K562 (cell line): Measurements from ENCODE around the gene GALNT12. TPM values are rescaled to one million over a fixed set of nuclear protein-coding genes. Genes with fewer than 3 reads are reported as not detected.

ENCODE experiments used
- ARID1B ChIP-seq: fragments of 450-650 bp; IDR thresholded peaks from 2 replicates; pipeline ENCODE4 v1.6.1; 2016; ENCODE audit warnings: antibody characterized with exemption, mild to moderate bottlenecking, inconsistent platforms
- BRD9 ChIP-seq: fragments of 450-650 bp; IDR thresholded peaks from 2 replicates; pipeline ENCODE4 v1.6.1; 2018; ENCODE audit warnings: low read depth; ENCODE audit not compliant: partially characterized antibody
- CHD4 ChIP-seq: fragments of 200-600 bp; sonication (generic); IDR thresholded peaks from 3 replicates; pipeline ENCODE4 v1.6.1; 2012; ENCODE audit warnings: low read depth, mild to moderate bottlenecking, mixed read lengths, low read length, inconsistent platforms; ENCODE audit not compliant: insufficient read depth, insufficient replicate concordance, poor library complexity, severe bottlenecking
- FOXJ2 ChIP-seq: fragments of 200-800 bp; sonication (Bioruptor generic); IDR thresholded peaks from 2 replicates; pipeline ENCODE4 v1.6.1; 2016; ENCODE audit warnings: missing genetic modification characterization, missing compliant biosample characterization
- HDAC6 ChIP-seq: IDR thresholded peaks from 2 replicates; pipeline ENCODE4 v1.6.1; 2012; ENCODE audit warnings: low read depth, mild to moderate bottlenecking, control low read depth, inconsistent platforms, low read length, moderate library complexity
- KDM2B ChIP-seq: fragments of 250-450 bp; sonication (Bioruptor Pico); IDR thresholded peaks from 2 replicates; pipeline ENCODE4 v1.8.0; 2021; ENCODE audit warnings: mild to moderate bottlenecking, moderate library complexity
- KDM4B ChIP-seq, 2 experiments: fragments of 450-650 bp in 1 of 2; sonication (generic) in 1 of 2; IDR thresholded peaks; 2 replicates each; pipeline ENCODE4 v1.6.1; 2016 to 2017; ENCODE audit warnings: borderline replicate concordance in 2 of 2, antibody characterized with exemption in 1 of 2, low read depth in 1 of 2, mild to moderate bottlenecking in 1 of 2
- NCOA2 ChIP-seq, 2 experiments: fragments of 450-650 bp; IDR thresholded peaks; 2 replicates each; pipeline ENCODE4 v1.6.1; 2018; ENCODE audit warnings: mild to moderate bottlenecking in 2 of 2, moderate library complexity in 1 of 2; ENCODE audit not compliant: partially characterized antibody in 2 of 2
- NR2C2 ChIP-seq, 2 experiments: fragments of 200-800 bp in 1 of 2; sonication (Bioruptor generic) in 1 of 2; sonication (generic) in 1 of 2; formaldehyde crosslinking in 1 of 2; IDR thresholded peaks; 2 replicates each; pipeline versions ENCODE4 v1.6.1 to v1.8.0; 2016 to 2022; ENCODE audit warnings: mild to moderate bottlenecking in 1 of 2, missing compliant biosample characterization in 1 of 2, missing genetic modification characterization in 1 of 2, missing genetic modification reagents in 1 of 2
- PML ChIP-seq: IDR thresholded peaks from 2 replicates; pipeline ENCODE4 v1.6.1; 2012; ENCODE audit warnings: low read length, inconsistent platforms
- RBM25 ChIP-seq: fragments of 200-400 bp; formaldehyde crosslinking; IDR thresholded peaks from 2 replicates; pipeline ENCODE4 v1.6.1; 2018; ENCODE audit warnings: low read length, low read depth, moderate library complexity; ENCODE audit not compliant: severe bottlenecking
- SRSF9 ChIP-seq: fragments of 200-400 bp; formaldehyde crosslinking; IDR thresholded peaks from 2 replicates; pipeline ENCODE4 v1.6.1; 2017; ENCODE audit warnings: low read depth, low read length, borderline replicate concordance
- TAF1 ChIP-seq: IDR thresholded peaks from 2 replicates; pipeline ENCODE4 v1.6.1; 2011; ENCODE audit warnings: mild to moderate bottlenecking, low read length, moderate library complexity; ENCODE audit not compliant: insufficient read depth, control insufficient read depth, severe bottlenecking; ENCODE audit errors: extremely low read depth
- ZNF124 ChIP-seq: sonication (generic); formaldehyde crosslinking; IDR thresholded peaks from 2 replicates; pipeline ENCODE4 v1.8.1; 2022; ENCODE audit warnings: missing genetic modification reagents
- ZNF143 ChIP-seq: sonication (generic); formaldehyde crosslinking; IDR thresholded peaks from 2 replicates; pipeline ENCODE4 v1.9.0; 2022; ENCODE audit warnings: mild to moderate bottlenecking, missing genetic modification reagents
- ZNF3 ChIP-seq: fragments of 250-450 bp; sonication (Bioruptor Pico); IDR thresholded peaks from 2 replicates; pipeline ENCODE4 v1.5.0; 2021; ENCODE audit warnings: mild to moderate bottlenecking, moderate library complexity
- ZNF644 ChIP-seq: fragments of 200-800 bp; sonication (Bioruptor generic); IDR thresholded peaks from 2 replicates; pipeline ENCODE4 v1.6.1; 2016; ENCODE audit warnings: low read depth, missing genetic modification characterization, missing compliant biosample characterization
- ZNF79 ChIP-seq: fragments of 250-450 bp; sonication (Bioruptor Pico); IDR thresholded peaks from 2 replicates; pipeline ENCODE4 v1.4.0; 2020; ENCODE audit warnings: low read depth, mild to moderate bottlenecking, moderate library complexity
- polyA plus RNA-seq, 8 experiments: library from polyadenylated mRNA; depleted of rRNA in 4 of 8; stranded (reverse) in 5 of 8; unstranded in 3 of 8; fragments of >200 nt; fragmentation: Nextera tagmentation in 2 of 8; fragmentation: Illumina TruSeq in 1 of 8; extraction: Ambion mirVana in 2 of 8; extraction: Trizol in 1 of 8; gene quantifications; 2 replicates each; pipeline versions ENCODE4 v1.2.1 to v1.2.3, GENCODE V29; 2011 to 2014; ENCODE audit warnings: inconsistent platforms in 1 of 8, missing spikeins in 1 of 8
- total RNA-seq, 7 experiments: library from RNA; depleted of rRNA in 6 of 7; stranded (reverse); fragments of >200 nt in 6 of 7; fragmentation: Illumina TruSeq in 2 of 7; extraction: Trizol in 2 of 7; gene quantifications; 2 replicates each; pipeline versions ENCODE4 v1.2.1 to v1.2.3, GENCODE V29; 2011 to 2021; ENCODE audit warnings: low replicate concordance in 1 of 7
- TF ChIP-seq, protein P1 (sequence below): fragments of 250-450 bp; sonication (Bioruptor Pico); IDR thresholded peaks from 2 replicates; pipeline ENCODE4 v1.5.0; 2020; ENCODE audit warnings: mild to moderate bottlenecking
- TF ChIP-seq, protein P2 (sequence below): fragments of 250-450 bp; sonication (Bioruptor Pico); IDR thresholded peaks from 2 replicates; pipeline ENCODE4 v1.8.0; 2022; ENCODE audit warnings: inconsistent platforms
- TF ChIP-seq, protein P3 (sequence below): fragments of 450-650 bp; formaldehyde crosslinking; IDR thresholded peaks from 2 replicates; pipeline ENCODE4 v1.4.0; 2020; ENCODE audit warnings: mild to moderate bottlenecking, moderate library complexity
- TF ChIP-seq, protein P4 (sequence below): sonication (generic); IDR thresholded peaks from 2 replicates; pipeline ENCODE4 v1.6.1; 2016

The GALNT12 gene
- total and polyA plus RNA-seq, 9 of the 15 experiments (the other 6 are each of a cell fraction or from before 2014, with no cell fraction given): 29.7 to 82.9 (median 44.2) TPM

DNA sequence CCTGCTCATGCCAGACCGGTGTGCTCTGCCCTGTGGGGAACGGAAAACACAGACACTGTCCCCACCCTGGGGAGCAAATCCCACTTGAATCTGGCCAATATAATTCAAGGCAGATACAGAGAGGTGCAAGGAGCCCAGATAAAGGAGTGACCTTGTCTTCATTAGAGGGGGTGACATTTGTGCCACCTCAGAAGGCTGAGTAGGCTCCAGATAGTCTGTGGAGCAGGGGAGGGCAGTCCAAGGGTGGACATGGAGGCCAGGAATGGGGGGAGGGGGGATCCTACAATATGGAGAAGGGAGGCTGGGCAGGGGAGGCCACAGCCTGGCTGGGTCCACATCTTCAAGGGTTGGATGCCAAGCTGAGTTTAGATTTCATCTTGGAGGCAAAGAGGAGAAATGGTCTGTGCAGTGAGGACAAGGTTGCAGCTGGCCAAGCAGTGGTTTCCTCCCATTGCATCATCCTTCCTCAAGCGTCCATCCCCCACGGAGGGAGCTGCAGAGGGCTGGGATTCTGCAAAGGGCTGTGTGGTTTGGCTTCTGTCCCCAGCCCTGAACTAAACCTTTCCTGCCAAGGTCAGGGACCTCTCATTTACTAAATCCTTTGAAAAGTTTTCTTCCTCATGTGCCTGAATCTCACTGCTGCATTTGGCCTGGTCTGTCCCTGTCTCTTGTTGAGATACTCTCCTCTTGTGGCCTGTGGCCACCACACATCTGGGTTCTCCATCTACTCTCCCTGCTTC lies 60.1 kb downstream of the GALNT12 start (continued):
- TF ChIP-seq, protein P1, sequence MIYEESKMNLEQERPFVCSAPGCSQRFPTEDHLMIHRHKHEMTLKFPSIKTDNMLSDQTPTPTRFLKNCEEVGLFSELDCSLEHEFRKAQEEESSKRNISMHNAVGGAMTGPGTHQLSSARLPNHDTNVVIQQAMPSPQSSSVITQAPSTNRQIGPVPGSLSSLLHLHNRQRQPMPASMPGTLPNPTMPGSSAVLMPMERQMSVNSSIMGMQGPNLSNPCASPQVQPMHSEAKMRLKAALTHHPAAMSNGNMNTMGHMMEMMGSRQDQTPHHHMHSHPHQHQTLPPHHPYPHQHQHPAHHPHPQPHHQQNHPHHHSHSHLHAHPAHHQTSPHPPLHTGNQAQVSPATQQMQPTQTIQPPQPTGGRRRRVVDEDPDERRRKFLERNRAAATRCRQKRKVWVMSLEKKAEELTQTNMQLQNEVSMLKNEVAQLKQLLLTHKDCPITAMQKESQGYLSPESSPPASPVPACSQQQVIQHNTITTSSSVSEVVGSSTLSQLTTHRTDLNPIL (CRISPR knock-in tag): no peak
- TF ChIP-seq KDM4B (IDR thresholded peaks at IDR 0.05; ENCODE audit: borderline replicate concordance in 2 of 2, low read depth in 1 of 2) (no peak), RBM25 (peak; percentile 18), BRD9 (peak; percentile 99), ZNF79 (CRISPR knock-in tag) (no peak; the same call in none of the 2 replicates), KDM2B (CRISPR knock-in tag) (no peak), PML (no peak; the same call in 1 of the 2 replicates), NR2C2 (CRISPR knock-in tag; IDR thresholded peaks at IDR 0.05) (no peak), NR2C2 (tag; IDR thresholded peaks at IDR 0.05) (peak; percentile 91), ZNF124 (no peak), CHD4 (no peak), ZNF143 (CRISPR knock-in tag) (no peak), ZNF644 (tag) (peak; percentile 95), HDAC6 (no peak), NCOA2 (IDR thresholded peaks at IDR 0.05; ENCODE audit: partially characterized antibody in 2 of 2) (no peak), ZNF3 (CRISPR knock-in tag) (no peak), TAF1 (peak; percentile 34), ARID1B (peak; percentile 81; the same call in 1 of the 2 replicates), FOXJ2 (tag) (peak; percentile 58), SRSF9 (no peak)
- TF ChIP-seq, protein P2, sequence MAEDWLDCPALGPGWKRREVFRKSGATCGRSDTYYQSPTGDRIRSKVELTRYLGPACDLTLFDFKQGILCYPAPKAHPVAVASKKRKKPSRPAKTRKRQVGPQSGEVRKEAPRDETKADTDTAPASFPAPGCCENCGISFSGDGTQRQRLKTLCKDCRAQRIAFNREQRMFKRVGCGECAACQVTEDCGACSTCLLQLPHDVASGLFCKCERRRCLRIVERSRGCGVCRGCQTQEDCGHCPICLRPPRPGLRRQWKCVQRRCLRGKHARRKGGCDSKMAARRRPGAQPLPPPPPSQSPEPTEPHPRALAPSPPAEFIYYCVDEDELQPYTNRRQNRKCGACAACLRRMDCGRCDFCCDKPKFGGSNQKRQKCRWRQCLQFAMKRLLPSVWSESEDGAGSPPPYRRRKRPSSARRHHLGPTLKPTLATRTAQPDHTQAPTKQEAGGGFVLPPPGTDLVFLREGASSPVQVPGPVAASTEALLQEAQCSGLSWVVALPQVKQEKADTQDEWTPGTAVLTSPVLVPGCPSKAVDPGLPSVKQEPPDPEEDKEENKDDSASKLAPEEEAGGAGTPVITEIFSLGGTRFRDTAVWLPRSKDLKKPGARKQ (CRISPR knock-in tag): no peak
- TF ChIP-seq, protein P3, sequence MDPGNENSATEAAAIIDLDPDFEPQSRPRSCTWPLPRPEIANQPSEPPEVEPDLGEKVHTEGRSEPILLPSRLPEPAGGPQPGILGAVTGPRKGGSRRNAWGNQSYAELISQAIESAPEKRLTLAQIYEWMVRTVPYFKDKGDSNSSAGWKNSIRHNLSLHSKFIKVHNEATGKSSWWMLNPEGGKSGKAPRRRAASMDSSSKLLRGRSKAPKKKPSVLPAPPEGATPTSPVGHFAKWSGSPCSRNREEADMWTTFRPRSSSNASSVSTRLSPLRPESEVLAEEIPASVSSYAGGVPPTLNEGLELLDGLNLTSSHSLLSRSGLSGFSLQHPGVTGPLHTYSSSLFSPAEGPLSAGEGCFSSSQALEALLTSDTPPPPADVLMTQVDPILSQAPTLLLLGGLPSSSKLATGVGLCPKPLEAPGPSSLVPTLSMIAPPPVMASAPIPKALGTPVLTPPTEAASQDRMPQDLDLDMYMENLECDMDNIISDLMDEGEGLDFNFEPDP: peak; percentile 82; the same call in 1 of the 2 replicates
- TF ChIP-seq, protein P4, sequence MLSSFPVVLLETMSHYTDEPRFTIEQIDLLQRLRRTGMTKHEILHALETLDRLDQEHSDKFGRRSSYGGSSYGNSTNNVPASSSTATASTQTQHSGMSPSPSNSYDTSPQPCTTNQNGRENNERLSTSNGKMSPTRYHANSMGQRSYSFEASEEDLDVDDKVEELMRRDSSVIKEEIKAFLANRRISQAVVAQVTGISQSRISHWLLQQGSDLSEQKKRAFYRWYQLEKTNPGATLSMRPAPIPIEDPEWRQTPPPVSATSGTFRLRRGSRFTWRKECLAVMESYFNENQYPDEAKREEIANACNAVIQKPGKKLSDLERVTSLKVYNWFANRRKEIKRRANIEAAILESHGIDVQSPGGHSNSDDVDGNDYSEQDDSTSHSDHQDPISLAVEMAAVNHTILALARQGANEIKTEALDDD: no peak
